ENCODE results near the gene MYO7B. TPM values are rescaled to one million over a fixed set of nuclear protein-coding genes. Genes with fewer than 3 reads are reported as not detected.
A peak's percentile ranks its signal among the peaks of the same experiment; 100 is the strongest.

The MYO7B gene
- total and polyA plus RNA-seq, 5 donors from 2014 or later, result 0.12 TPM; not detected in 4

DNA sequence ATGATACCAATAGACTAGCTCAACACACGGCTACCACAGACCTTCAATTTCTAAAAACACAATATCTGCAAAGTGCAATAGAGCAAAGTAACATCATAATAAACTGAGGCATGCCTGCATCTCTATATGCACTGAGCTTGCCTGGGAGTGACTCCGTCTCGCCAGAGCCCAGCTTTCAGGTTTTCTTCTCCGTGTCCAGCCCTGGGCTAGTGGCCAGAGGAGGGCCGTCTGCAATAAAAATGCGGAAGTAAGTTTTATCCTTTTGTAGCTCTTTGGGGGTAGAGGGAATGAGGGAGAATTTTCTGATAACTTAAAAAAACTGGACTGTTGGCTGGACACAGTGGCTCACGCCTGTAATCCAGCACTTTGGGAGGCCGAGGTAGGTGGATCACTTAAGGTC lies 69.5 kb downstream of the MYO7B start:
- H3K4me1 Mint-ChIP-seq, result peaks cover 0 to 1% (median 0%) of the 10 kb centered on the region in 4 donors
- no peak for DNase-seq
- peaks cover 12% of the 10 kb centered on the region for H3K27me3 Mint-ChIP-seq
- no peaks in the 10 kb centered on the region for H3K27me3 ChIP-seq (ENCODE audit: control insufficient read depth, insufficient read depth, low read length)
- ATAC-seq (ENCODE audit: low read depth in 2 of 2), result no peak
- no peak overlapping the region for H3K4me3 ChIP-seq (ENCODE audit: low read depth, low read length)
- H3K36me3 ChIP-seq (ENCODE audit: control insufficient read depth, insufficient read depth, low read length), result no peaks in the 10 kb centered on the region
- no peak overlapping the region for H3K27ac Mint-ChIP-seq
- no peak overlapping the region for H3K4me3 Mint-ChIP-seq
- no peak overlapping the region for H3K27ac ChIP-seq (ENCODE audit: insufficient read depth, low read length, poor library complexity, severe bottlenecking)
- no peaks in the 10 kb centered on the region for H3K36me3 Mint-ChIP-seq
- H3K4me1 ChIP-seq (ENCODE audit: control insufficient read depth, insufficient read depth, low read length, poor library complexity, severe bottlenecking), result no peaks in the 10 kb centered on the region
- H3K9me3 Mint-ChIP-seq, result peaks cover 0 to 7% (median 0%) of the 10 kb centered on the region in 7 donors
- H3K9me3 ChIP-seq (ENCODE audit: control insufficient read depth in 2 of 2, low read length in 2 of 2), result no peaks in the 10 kb centered on the region

DNA sequence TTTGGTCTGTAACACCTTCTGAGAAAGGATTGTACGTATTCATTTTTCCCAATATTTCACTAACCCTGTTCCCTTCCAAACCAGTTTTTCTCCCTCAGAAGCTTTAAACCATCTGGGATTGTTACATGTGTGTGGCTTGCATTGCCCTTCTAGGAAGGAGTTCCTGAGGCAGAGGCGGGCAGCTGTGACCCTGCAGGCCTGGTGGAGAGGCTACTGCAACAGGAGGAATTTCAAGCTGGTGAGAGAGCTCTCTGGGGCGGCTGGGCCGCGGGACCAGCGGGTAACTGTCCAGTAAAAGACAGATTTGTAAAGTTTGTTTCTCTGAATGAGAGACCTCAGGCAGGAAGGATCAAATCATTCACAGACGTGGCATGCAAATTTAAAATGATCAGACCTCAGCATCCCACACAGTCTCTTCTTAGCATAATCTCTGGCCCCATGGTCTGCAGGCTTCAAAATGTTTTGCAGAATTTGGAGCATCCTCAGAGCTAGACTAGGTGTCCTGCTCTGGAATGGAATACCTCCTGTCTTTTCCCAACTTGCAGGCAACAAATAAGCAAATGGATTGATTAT lies 70.3 kb downstream of the MYO7B start:
- peaks cover 1% of the 10 kb centered on the region for H3K36me3 Mint-ChIP-seq
- no peak overlapping the region for H3K4me3 Mint-ChIP-seq
- DNase-seq (no peak), ATAC-seq (ENCODE audit: low read depth in 2 of 2) (no peak)
- Histone ChIP-seq H3K36me3 (ENCODE audit: control insufficient read depth, insufficient read depth, low read length) (no peaks in the 10 kb centered on the region), H3K4me1 (ENCODE audit: control insufficient read depth, insufficient read depth, low read length, poor library complexity, severe bottlenecking) (no peaks in the 10 kb centered on the region), H3K9me3 (ENCODE audit: control insufficient read depth in 2 of 2, low read length in 2 of 2) (no peaks in the 10 kb centered on the region), H3K27me3 (ENCODE audit: control insufficient read depth, insufficient read depth, low read length) (no peaks in the 10 kb centered on the region), H3K4me3 (ENCODE audit: low read depth, low read length) (no peak overlapping the region), H3K27ac (ENCODE audit: insufficient read depth, low read length, poor library complexity, severe bottlenecking) (no peak overlapping the region)
- H3K27ac Mint-ChIP-seq, result no peak overlapping the region
- H3K4me1 Mint-ChIP-seq, result peaks cover 0 to 1% (median 0%) of the 10 kb centered on the region in 4 donors
- peaks cover 7% of the 10 kb centered on the region for H3K27me3 Mint-ChIP-seq
- H3K9me3 Mint-ChIP-seq, result peaks cover 0 to 7% (median 0%) of the 10 kb centered on the region in 7 donors

DNA sequence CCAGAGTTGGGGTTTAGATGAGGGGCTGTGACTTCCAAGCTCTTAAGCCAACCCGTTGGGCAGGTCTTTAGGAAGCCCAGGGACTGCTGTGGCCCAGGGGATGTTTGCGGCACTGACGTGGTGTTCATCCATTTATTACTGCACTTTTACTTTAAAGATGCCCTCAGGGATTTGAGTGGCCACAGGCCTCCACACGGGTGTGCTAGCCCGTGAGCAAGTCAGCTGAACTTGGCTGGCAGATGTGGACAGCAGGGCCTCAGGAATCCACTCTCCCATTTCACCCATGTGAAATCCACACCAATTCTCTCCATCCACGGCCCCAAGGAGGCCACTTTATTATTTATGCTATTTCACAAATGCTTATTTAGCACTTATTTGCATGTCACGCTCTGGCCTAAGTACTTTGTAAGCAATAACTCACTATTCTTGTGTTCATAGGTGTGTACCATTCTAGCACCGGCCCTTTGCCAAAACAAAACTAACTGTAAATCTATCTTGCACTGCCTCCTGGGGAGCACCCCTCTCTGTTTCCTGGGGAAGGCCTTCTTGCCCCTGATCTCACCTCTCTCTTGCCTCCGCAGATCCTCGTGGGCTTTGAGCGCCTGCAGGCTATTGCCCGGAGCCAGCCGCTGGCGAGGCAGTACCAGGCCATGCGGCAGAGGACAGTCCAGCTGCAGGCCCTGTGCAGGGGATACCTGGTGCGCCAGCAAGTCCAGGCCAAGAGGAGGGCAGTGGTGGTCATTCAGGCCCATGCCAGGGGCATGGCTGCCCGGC lies 71.3 kb downstream of the MYO7B start:
- no peak for ATAC-seq (ENCODE audit: low read depth in 2 of 2)
- no peaks in the 10 kb centered on the region for H3K4me1 ChIP-seq (ENCODE audit: control insufficient read depth, insufficient read depth, low read length, poor library complexity, severe bottlenecking)
- Mint-ChIP-seq H3K27me3 (peaks cover 7% of the 10 kb centered on the region), H3K36me3 (peaks cover 4% of the 10 kb centered on the region), H3K4me1 (peaks cover 0 to 1% (median 0%) of the 10 kb centered on the region in 4 donors), H3K4me3 (no peak overlapping the region), H3K9me3 (peaks cover 0 to 10% (median 0%) of the 10 kb centered on the region in 7 donors), H3K27ac (no peak overlapping the region)
- no peak for DNase-seq
- H3K4me3 ChIP-seq (ENCODE audit: low read depth, low read length), result no peak overlapping the region
- H3K27me3 ChIP-seq (ENCODE audit: control insufficient read depth, insufficient read depth, low read length), result no peaks in the 10 kb centered on the region
- no peaks in the 10 kb centered on the region for H3K36me3 ChIP-seq (ENCODE audit: control insufficient read depth, insufficient read depth, low read length)
- no peak overlapping the region for H3K27ac ChIP-seq (ENCODE audit: insufficient read depth, low read length, poor library complexity, severe bottlenecking)
- H3K9me3 ChIP-seq (ENCODE audit: control insufficient read depth in 2 of 2, low read length in 2 of 2), result no peaks in the 10 kb centered on the region

DNA sequence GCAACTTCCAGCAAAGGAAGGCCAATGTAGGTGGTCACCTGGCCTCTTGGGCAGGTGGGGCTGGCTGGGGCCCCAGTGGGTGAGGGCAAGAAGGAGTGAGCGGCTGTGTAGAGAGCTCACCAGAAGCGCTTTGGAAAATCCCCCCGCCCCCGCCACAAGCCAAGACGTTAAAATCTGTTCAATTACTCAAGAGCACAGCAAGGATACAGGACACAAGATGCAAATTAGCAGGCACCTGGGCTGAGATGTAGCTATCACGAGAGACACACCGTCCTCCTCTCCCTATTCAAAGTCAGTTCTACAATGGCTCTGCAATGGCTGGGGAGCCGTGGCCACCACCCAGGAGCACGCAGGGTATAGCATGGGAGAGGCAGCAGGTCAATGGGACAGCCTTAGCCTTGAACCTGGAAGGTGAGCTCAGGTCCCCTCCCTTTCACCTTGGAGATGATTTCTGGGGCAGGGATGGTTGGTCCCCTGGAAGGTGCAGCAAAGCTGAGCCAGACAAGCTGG lies 72.0 kb downstream of the MYO7B start:
- Mint-ChIP-seq H3K9me3 (peaks cover 0 to 8% (median 0%) of the 10 kb centered on the region in 7 donors), H3K27me3 (peaks cover 7% of the 10 kb centered on the region), H3K4me3 (no peak overlapping the region), H3K36me3 (peaks cover 4% of the 10 kb centered on the region), H3K4me1 (peaks cover 0 to 1% (median 0%) of the 10 kb centered on the region in 4 donors), H3K27ac (peak overlapping the region in 1 of 3 donors; percentile 44)
- Histone ChIP-seq H3K4me3 (ENCODE audit: low read depth, low read length) (no peak overlapping the region), H3K27me3 (ENCODE audit: control insufficient read depth, insufficient read depth, low read length) (no peaks in the 10 kb centered on the region), H3K4me1 (ENCODE audit: control insufficient read depth, insufficient read depth, low read length, poor library complexity, severe bottlenecking) (no peaks in the 10 kb centered on the region), H3K9me3 (ENCODE audit: control insufficient read depth in 2 of 2, low read length in 2 of 2) (no peaks in the 10 kb centered on the region), H3K36me3 (ENCODE audit: control insufficient read depth, insufficient read depth, low read length) (no peaks in the 10 kb centered on the region), H3K27ac (ENCODE audit: insufficient read depth, low read length, poor library complexity, severe bottlenecking) (no peak overlapping the region)
- ATAC-seq (ENCODE audit: low read depth in 2 of 2) (no peak), DNase-seq (no peak)

DNA sequence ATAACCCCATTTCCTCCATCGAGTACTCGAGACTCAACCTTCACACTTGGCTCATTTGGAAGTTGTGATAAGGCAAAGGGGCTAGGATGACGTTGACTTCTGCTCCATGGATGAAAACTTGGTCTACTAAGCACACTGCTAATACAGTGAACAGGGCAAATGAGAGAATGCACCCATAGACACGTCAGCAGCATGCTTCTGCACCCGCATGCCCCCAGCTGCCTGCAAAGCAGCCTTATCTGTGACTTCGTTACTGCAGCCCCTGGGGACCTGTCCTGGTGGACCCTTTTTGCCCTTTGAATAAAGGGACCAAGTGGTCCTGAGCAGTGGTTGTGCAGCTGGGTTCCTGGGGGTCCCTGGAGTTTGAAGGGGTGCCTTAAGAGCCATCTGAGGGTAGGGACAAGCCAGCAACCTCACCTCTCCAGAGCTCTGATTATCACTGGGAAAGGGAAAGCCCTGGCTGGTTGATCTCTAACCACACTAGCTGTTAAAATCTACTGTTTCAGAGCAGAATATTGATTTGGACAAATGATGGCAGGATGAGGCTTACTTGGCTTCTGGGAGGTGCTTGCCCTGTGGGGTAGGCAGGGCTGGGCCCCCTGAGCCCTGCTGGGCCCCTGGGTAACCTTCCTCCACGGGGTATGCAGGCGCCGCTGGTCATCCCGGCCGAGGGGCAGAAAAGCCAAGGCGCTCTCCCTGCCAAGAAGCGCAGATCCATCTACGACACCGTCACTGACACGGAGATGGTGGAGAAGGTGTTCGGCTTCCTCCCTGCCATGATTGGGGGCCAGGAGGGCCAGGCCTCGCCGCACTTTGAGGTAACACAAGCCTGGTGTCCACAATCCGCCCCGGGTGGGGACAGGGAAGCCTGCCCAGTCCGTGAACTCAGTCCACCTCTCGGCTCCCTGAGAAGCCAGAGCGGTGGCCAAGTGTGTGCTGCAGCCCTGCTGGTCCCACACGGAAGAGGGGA lies 72.9 kb downstream of the MYO7B start:
- ATAC-seq (ENCODE audit: low read depth in 2 of 2) (no peak), DNase-seq (no peak)
- Histone ChIP-seq H3K36me3 (ENCODE audit: control insufficient read depth, insufficient read depth, low read length) (no peaks in the 10 kb centered on the region), H3K27me3 (ENCODE audit: control insufficient read depth, insufficient read depth, low read length) (no peaks in the 10 kb centered on the region), H3K9me3 (ENCODE audit: control insufficient read depth in 2 of 2, low read length in 2 of 2) (peaks cover 0 to 4% of the 10 kb centered on the region in 2 experiments), H3K27ac (ENCODE audit: insufficient read depth, low read length, poor library complexity, severe bottlenecking) (no peak overlapping the region), H3K4me1 (ENCODE audit: control insufficient read depth, insufficient read depth, low read length, poor library complexity, severe bottlenecking) (no peaks in the 10 kb centered on the region), H3K4me3 (ENCODE audit: low read depth, low read length) (no peak overlapping the region)
- H3K27me3 Mint-ChIP-seq, result peaks cover 15% of the 10 kb centered on the region
- H3K27ac Mint-ChIP-seq, result no peak overlapping the region
- H3K4me3 Mint-ChIP-seq, result no peak overlapping the region
- H3K9me3 Mint-ChIP-seq, result peaks cover 0 to 7% (median 4%) of the 10 kb centered on the region in 7 donors
- H3K4me1 Mint-ChIP-seq, result no peaks in the 10 kb centered on the region
- peaks cover 4% of the 10 kb centered on the region for H3K36me3 Mint-ChIP-seq

DNA sequence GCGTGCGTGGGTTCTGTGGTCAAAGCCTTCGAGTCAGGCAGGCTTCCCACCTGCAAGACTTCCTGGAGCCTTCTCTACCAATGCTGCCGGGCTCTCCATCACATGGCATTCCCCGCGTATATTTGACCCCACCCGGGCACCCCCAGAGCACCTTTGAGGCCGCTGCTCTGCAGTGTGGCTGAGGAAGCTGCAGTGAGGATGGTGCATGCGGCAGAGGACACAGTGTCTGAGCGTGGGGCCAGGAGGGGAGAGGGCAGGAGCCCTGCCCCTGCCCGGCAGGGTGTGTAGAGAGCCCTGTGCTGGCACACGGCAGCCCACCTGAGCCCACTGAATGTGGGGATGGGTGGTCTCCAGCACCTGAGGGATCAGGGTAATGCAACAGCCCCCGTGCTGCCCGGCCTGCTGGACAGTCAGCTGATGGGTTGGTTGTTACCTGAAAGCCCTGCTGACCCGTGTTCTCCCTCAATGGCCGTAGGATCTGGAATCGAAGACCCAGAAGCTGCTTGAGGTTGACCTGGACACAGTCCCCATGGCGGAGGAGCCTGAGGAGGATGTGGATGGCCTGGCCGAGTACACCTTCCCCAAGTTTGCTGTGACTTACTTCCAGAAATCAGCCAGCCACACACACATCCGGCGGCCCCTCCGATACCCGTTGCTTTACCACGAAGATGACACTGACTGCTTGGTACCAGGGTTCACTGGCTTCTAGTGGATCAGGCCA lies 73.7 kb downstream of the MYO7B start:
- Histone ChIP-seq H3K4me3 (ENCODE audit: low read depth, low read length) (no peak overlapping the region), H3K27me3 (ENCODE audit: control insufficient read depth, insufficient read depth, low read length) (no peaks in the 10 kb centered on the region), H3K36me3 (ENCODE audit: control insufficient read depth, insufficient read depth, low read length) (no peaks in the 10 kb centered on the region), H3K9me3 (ENCODE audit: control insufficient read depth in 2 of 2, low read length in 2 of 2) (peaks cover 0 to 4% of the 10 kb centered on the region in 2 experiments), H3K27ac (ENCODE audit: insufficient read depth, low read length, poor library complexity, severe bottlenecking) (no peak overlapping the region), H3K4me1 (ENCODE audit: control insufficient read depth, insufficient read depth, low read length, poor library complexity, severe bottlenecking) (no peaks in the 10 kb centered on the region)
- DNase-seq (no peak), ATAC-seq (ENCODE audit: low read depth in 2 of 2) (no peak)
- peaks cover 4% of the 10 kb centered on the region for H3K36me3 Mint-ChIP-seq
- no peak overlapping the region for H3K4me3 Mint-ChIP-seq
- no peaks in the 10 kb centered on the region for H3K4me1 Mint-ChIP-seq
- H3K27me3 Mint-ChIP-seq, result peaks cover 13% of the 10 kb centered on the region
- peaks cover 0 to 12% (median 5%) of the 10 kb centered on the region in 7 donors for H3K9me3 Mint-ChIP-seq
- no peak overlapping the region for H3K27ac Mint-ChIP-seq

DNA sequence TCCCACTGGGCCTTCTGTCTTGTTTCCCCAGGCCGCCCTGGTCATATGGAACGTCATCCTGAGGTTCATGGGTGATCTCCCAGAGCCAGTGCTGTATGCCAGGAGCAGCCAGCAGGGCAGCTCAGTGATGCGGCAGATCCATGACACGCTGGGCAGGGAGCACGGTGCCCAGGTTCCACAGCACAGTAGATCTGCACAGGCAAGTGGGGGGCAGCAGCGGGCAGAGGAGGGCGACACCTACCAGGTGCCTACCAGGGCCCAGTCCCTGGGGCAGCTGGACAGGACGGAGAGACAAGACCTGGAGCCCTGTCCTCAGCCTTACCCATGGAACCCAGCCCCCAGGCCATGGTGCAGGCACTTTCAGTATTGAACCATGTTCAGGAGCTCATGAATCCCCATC lies 74.3 kb downstream of the MYO7B start:
- Histone ChIP-seq H3K27me3 (ENCODE audit: control insufficient read depth, insufficient read depth, low read length) (no peaks in the 10 kb centered on the region), H3K4me3 (ENCODE audit: low read depth, low read length) (no peak overlapping the region), H3K9me3 (ENCODE audit: control insufficient read depth in 2 of 2, low read length in 2 of 2) (peaks cover 0 to 4% of the 10 kb centered on the region in 2 experiments), H3K27ac (ENCODE audit: insufficient read depth, low read length, poor library complexity, severe bottlenecking) (no peak overlapping the region), H3K4me1 (ENCODE audit: control insufficient read depth, insufficient read depth, low read length, poor library complexity, severe bottlenecking) (no peaks in the 10 kb centered on the region), H3K36me3 (ENCODE audit: control insufficient read depth, insufficient read depth, low read length) (no peaks in the 10 kb centered on the region)
- H3K9me3 Mint-ChIP-seq, result peaks cover 0 to 12% (median 5%) of the 10 kb centered on the region in 7 donors
- H3K36me3 Mint-ChIP-seq, result peaks cover 4% of the 10 kb centered on the region
- DNase-seq (no peak), ATAC-seq (ENCODE audit: low read depth in 2 of 2) (no peak)
- no peak overlapping the region for H3K27ac Mint-ChIP-seq
- peaks cover 13% of the 10 kb centered on the region for H3K27me3 Mint-ChIP-seq
- H3K4me1 Mint-ChIP-seq, result no peaks in the 10 kb centered on the region
- no peak overlapping the region for H3K4me3 Mint-ChIP-seq
